Activated B cell treated with CpG ODN at 0.5 μM for 24 hours (primary cell): ENCODE data around the gene CHN2. TPM values are rescaled to one million over a fixed set of nuclear protein-coding genes. Genes with fewer than 3 reads are reported as not detected.

Source experiments
- ATAC-seq: fragments of 200-7000 bp; cut with Tn5 transposase; one replicate; pipeline ENCODE4 v1.10.0; 2021; ENCODE audit warnings: low read depth, mild to moderate bottlenecking, moderate library complexity
- CTCF ChIA-PET: fragments of 350-600 bp; sonication (Branson Sonifier 250); formaldehyde crosslinking; loops from one replicate; lab custom pipeline; 2021; ENCODE audit warnings: antibody characterized with exemption; lab: Charles Lee
- POLR2A ChIA-PET: fragments of 350-600 bp; sonication (Branson Sonifier 250); formaldehyde crosslinking; loops from one replicate; lab custom pipeline; 2021; ENCODE audit warnings: antibody characterized with exemption; lab: Charles Lee
- DNase-seq: peaks from one replicate; pipeline ENCODE4 v3.0.0; 2022
- H3K27ac Mint-ChIP-seq: one replicate; pipeline ENCODE4 v1.8.0; 2020; ENCODE audit warnings: mixed read lengths
- H3K27me3 Mint-ChIP-seq: one replicate; pipeline ENCODE4 v1.8.0; 2021; ENCODE audit warnings: mixed read lengths
- H3K36me3 Mint-ChIP-seq: one replicate; pipeline ENCODE4 v1.8.0; 2021; ENCODE audit warnings: low read depth, mixed read lengths
- H3K4me1 Mint-ChIP-seq: one replicate; pipeline ENCODE4 v1.8.0; 2021; ENCODE audit warnings: mixed read lengths
- H3K4me3 Mint-ChIP-seq: one replicate; pipeline ENCODE4 v1.8.0; 2020; ENCODE audit warnings: mild to moderate bottlenecking, mixed read lengths
- H3K9me3 Mint-ChIP-seq: one replicate; pipeline ENCODE4 v1.8.0; 2020; ENCODE audit warnings: mixed read lengths
- CTCF ChIP-seq: fragments of 200-600 bp; IDR thresholded peaks from one replicate; pipeline ENCODE4 v1.8.0; 2022; ENCODE audit warnings: antibody characterized with exemption, mild to moderate bottlenecking
- intact Hi-C: fragments of 100-400 bp; cut with micrococcal nuclease; formaldehyde crosslinking; loops from one replicate; pipeline ENCODE4 v1.15.1; 2024
- total RNA-seq: library from RNA; stranded (reverse); gene quantifications from 2 replicates; pipeline ENCODE4 v1.2.3, GENCODE V29; 2022

The CHN2 gene
- total RNA-seq, 1 donor from 2014 or later, result 1.8 TPM

DNA sequence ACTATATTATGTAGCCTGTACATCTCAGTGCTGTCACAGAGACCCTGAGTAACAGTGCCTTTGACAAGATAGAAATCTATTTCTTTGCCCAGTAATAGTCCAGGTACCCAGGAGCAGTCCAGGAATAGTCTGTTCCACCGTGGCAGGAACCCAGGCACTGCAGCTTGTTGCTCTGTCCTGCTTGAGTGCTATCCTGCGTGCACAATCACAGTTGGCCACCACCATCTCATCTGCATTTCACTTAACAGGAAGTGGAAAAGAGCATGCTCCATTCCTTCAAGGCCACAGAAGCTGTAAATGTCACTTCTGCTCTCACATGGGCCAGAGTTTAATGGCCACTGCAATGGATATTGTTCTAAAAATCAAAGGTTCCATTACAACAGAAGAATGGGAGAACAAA, 307.6 kb downstream of the CHN2 start:
- no peak for ATAC-seq
- Mint-ChIP-seq H3K4me3 (no peak overlapping the region), H3K9me3 (no peaks in the 10 kb centered on the region), H3K27me3 (no peaks in the 10 kb centered on the region), H3K4me1 (peaks cover 5% of the 10 kb centered on the region), H3K27ac (no peak overlapping the region), H3K36me3 (no peaks in the 10 kb centered on the region)
- ChIA-PET CTCF (no interaction called here), POLR2A (no interaction called here)
- no peak for TF ChIP-seq CTCF
- intact Hi-C loops, result no loop called here
- no peak for DNase-seq

DNA sequence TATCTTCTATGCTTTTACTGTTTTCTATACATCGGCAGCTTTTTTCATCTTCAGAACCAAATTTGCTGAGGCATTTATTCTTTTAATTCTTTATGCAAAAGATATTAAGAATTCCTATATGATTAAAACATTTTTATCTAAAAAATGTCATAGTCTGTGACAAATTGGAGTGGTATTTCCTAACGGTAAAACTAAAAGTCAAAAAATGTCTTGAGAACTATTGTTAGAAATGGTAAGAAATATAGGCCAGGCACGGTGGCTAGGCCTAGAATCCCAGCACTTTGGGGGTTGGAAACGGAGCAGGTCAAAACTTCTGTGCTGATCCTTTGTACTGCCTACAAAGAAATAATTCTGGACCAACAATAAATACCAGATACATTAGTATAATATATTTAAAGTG, 311.4 kb downstream of the CHN2 start:
- Mint-ChIP-seq H3K4me1 (peaks cover 5% of the 10 kb centered on the region), H3K27ac (no peak overlapping the region), H3K27me3 (no peaks in the 10 kb centered on the region), H3K4me3 (no peak overlapping the region), H3K36me3 (no peaks in the 10 kb centered on the region), H3K9me3 (no peaks in the 10 kb centered on the region)
- ATAC-seq, result no peak
- ChIA-PET POLR2A (no interaction called here), CTCF (no interaction called here)
- no peak for DNase-seq
- no peak for TF ChIP-seq CTCF
- intact Hi-C loops, result no loop called here

DNA sequence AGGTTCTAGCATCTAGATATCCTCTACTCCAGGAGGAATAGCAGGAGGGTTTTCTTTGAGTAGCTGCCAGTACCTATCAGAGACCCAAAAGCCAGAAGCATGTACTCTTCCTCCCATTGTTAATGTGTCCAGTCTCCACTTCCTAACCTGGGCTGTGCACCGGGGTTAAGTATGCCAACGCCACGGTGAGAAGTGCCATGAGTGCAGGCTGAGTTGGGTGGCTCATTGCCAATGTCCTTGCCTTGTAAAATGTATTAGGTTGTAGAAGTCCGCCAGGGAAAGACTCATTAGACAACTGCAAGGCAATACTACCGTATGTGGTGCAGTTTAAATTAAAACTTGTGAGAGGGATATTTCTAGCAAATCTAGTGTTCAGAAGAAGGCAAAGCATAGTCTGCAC, 314.0 kb downstream of the CHN2 start:
- ChIA-PET CTCF (no interaction called here), POLR2A (no interaction called here)
- Mint-ChIP-seq H3K9me3 (no peaks in the 10 kb centered on the region), H3K27ac (no peak overlapping the region), H3K4me3 (no peak overlapping the region), H3K36me3 (no peaks in the 10 kb centered on the region), H3K27me3 (no peaks in the 10 kb centered on the region), H3K4me1 (peaks cover 6% of the 10 kb centered on the region)
- ATAC-seq, result no peak
- no peak for TF ChIP-seq CTCF
- intact Hi-C loops, result no loop called here
- DNase-seq, result no peak

DNA sequence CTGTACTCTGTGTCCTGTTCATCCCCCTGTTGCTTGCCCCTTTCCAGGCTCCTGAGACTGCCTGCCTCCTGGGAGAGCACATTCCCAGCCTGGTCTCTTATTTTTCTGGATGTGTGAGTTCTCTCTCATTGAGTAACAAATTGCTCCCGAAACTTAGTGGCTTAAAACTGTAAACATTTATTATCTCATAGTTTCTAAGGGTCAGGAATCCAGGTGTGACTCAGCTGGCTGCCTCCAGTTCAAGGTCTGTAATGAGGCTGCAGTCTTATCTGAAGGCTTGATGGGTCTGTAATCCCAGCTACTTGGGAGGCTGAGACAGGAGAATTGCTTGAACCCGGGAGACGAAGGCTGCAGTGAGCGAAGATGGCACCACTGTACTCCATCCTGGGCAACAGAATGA, 315.5 kb downstream of the CHN2 start:
- ATAC-seq, result no peak
- Mint-ChIP-seq H3K27me3 (no peaks in the 10 kb centered on the region), H3K27ac (no peak overlapping the region), H3K4me3 (no peak overlapping the region), H3K4me1 (peaks cover 6% of the 10 kb centered on the region), H3K36me3 (no peaks in the 10 kb centered on the region), H3K9me3 (no peaks in the 10 kb centered on the region)
- ChIA-PET POLR2A (no interaction called here), CTCF (no interaction called here)
- intact Hi-C loops, result no loop called here
- no peak for TF ChIP-seq CTCF
- no peak for DNase-seq

- Mint-ChIP-seq H3K4me3 (no peak overlapping the region), H3K36me3 (no peaks in the 10 kb centered on the region)
Observed at GRCh38 chr7:29511337-29511736, 316.8 kb downstream of the CHN2 start.

More at GRCh38 chr7:29511337-29511736, 316.8 kb downstream of the CHN2 start:
- DNase-seq (no peak), ATAC-seq (no peak)
- peaks cover 4% of the 10 kb centered on the region for H3K27me3 Mint-ChIP-seq
- H3K9me3 Mint-ChIP-seq, result no peaks in the 10 kb centered on the region
- TF ChIP-seq CTCF, result no peak
- intact Hi-C loops, result no loop called here
- H3K4me1 Mint-ChIP-seq, result peaks cover 6% of the 10 kb centered on the region
- H3K27ac Mint-ChIP-seq, result no peak overlapping the region
- POLR2A ChIA-PET, result no interaction called here
- CTCF ChIA-PET, result no interaction called here
